Stimulated activated CD4-positive, alpha-beta T cell treated with anti-CD3 and anti-CD28 coated beads, Interleukin-15, amount 100 ng/mL, for 48 hours (primary cell): ENCODE measurements around the gene ADAMTS12.

Experiments
- DNase-seq, 2 donors: peaks; one replicate each; pipeline ENCODE4 v3.0.0-alpha.2; 2020; ENCODE audit warnings: low read depth in 2 of 2

ADAMTS12 gene

DNA sequence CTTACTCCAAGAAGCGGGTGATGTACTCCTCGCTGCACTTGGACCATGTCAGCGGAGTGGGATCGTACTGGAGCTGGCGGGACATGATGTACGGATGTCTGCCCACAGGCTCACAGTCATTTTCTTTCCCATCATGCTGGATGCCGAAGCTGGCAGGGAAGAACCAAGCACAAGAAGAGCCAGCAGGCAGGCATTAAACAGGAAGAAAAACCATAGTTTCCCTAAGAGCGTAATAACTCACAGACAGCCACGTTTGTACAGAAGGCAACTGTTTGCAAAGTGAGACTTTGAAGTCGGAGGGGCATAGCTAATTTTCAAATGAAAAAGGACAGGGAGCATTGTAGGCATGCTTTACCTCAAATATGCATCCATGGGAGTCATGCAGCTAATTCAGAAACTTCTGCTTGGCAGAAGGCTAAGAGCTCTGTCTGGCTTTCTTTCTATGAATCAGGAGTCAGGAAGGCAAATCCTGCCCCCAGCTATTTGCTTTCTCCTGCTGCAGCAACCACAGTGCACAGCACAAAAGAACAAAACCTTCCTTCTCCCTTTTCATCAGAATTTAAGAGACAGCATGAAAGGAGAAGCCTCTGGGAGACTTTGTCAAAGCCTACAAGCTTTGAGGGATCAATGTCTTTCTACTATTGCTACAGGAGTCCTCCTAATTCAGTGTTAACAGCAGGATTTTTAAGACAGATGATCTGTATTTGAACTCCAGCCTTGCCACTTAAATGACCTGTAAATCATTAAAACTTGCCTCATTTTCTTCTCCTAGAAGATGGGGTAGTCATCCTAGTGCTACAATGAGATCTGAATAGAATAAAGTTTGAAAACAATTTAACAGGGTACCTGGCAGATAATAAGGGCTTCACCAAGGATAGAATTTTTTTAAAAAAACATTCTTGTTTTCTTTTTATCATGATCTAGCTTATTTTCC, 242.0 kb downstream of the ADAMTS12 start:
- no peak for DNase-seq

DNA sequence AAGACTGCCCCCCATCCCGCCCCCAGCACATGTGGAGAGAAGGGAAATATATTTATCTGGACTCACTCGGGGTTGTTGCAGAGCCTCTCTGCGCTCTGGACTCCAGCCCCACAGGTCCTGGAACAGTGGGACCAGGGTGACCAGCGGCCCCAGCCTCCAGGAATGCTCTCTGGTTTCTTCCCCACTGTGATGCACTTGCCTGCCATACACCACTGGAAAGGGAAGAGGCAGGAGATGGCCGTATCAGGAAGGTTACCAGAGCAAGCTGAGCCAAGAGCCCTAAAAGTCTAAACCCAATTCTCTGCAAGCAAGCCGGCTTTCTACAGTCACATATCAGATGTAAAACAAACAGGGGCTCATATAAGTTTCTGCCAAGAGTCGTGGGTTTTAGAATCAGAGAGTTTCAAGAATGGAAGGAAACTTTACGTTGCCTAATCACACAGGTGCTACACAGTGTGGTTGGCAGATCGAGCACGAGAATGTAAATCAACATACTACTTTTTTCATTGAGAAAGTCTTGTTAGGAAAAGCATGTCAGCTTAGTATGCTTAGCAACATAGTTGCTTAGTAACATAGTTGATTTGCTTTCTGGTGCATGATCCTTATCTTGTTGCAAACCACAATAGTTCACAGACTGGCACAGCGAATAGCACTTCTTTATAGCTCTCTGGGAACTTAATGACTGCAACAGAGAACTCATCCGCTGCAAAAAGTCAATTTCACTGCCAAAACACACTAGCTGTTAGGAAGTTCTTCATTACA, 249.9 kb downstream of the ADAMTS12 start:
- DNase-seq, result no peak

DNA sequence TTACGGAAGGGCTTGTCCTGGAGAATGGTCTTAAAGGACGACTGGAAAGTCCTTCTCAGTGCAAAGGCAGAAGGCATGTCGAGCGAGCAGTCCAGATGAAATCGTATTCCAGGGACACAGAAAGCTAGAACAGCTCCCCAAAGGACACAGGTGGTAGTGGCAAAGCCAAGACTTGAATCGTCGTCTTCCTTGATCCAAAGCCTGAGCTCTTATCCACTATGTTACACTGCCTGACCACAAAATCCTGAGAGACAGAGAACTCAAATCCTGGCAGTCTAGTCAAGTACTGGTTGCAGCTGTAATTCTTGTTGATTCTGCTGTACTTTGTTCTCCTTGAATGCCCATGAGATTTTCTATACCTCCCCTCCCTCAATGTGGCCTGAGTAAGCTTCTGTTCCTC, 252.3 kb downstream of the ADAMTS12 start:
- no peak for DNase-seq

DNA sequence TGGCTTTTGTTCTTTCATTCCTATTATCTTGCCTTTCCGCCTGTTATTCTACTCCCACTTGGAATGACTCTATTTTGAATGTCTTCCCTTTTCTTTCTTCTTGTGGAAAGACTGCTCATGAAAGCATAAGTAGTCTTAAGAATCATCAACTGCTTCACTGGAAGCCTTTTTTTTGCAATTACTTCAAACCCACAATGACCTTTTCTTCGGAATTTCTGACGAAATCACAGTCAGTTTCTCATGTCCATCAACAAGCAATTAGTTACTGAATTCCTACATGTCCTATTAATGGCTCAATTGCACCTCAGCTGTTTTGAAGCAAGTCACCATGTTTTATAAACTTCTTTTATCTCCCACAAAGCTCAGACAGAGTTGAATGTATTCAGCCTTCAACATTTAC, 254.8 kb downstream of the ADAMTS12 start:
- DNase-seq, result no peak

DNA sequence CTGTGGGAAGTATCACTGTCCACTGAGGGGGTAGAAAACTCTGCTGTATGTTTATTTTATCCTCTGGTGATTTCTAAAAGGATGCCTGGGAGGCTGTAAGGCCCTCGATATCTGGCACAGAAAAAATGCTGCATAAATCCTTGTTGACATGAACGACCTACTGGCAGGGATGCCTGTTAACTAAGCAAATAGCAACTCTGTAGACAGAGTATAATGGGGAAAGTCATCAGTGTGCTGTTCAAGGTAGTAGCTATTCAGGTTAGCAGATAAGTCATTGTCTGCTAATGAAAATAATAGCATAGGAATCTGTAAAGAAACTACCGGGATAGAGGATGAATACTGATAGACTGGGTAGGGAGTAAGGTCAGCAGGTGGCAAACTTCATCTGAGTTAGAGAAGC, 256.2 kb downstream of the ADAMTS12 start:
- no peak for DNase-seq

DNA sequence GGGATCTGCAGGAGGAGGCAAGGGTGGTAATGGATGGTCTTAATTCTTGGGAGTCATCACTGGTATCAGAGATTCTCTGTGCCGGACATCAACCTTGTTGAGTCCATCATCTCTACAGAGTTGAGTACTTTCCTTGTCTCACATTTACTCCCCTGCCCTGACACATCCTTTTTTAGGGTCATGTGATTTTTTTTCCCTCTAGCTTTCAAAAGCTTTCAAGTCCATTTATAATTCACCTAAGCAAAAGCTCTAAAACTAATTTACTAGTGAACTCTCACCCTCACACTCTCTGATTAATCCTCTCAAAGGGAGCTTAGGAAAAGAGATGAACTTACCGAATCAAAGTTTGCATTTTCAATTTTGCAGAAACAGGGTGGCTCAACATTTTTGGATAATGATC, 258.1 kb downstream of the ADAMTS12 start:
- no peak for DNase-seq

DNA sequence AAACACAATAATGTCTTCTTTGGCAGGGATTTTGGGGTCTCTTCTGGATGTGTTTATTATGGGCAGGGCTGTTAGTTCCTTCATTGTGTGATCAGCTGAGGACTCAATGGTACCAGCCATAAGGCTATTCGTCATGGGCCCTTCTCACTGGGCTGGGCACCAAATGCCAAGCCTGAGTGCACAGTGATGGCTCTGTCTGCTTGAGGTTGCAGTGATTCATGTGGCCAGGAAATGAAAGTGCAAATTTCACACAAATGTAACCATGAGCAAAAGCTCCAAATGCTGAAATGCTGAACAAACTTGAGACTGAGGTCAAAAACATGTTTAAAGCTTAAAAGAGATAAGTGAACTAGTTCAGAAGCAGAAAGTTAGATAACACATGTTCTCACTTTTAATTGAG, 260.0 kb downstream of the ADAMTS12 start:
- DNase-seq, result no peak

- no peak for DNase-seq
These were observed 260.7 kb downstream of the ADAMTS12 start for GRCh38 chr5:33631139-33631538.

- no peak for DNase-seq
These were observed 261.8 kb downstream of the ADAMTS12 start for GRCh38 chr5:33629999-33630398.

DNA sequence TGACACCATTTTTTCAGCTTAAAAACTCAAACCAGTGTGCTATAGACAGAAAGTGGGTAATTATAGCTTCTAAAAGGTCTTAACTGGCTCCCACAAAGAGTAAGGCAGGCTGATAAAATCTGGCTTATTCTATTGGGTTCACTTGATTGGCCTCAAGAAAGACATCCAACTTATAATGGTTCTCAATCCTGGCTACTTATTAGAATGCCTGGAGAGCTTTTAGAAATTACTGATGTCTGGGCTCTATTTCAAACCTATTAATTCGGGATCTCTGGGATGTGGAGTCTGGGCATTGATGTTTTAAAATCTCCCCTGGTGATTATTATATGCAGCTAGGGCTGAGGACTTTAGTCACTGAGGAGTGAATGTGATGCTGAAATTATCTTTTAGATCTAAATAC, 263.0 kb downstream of the ADAMTS12 start:
- no peak for DNase-seq

GRCh38 chr5:33621514-33621913, 270.3 kb downstream of the ADAMTS12 start:
- DNase-seq, result no peak

DNA sequence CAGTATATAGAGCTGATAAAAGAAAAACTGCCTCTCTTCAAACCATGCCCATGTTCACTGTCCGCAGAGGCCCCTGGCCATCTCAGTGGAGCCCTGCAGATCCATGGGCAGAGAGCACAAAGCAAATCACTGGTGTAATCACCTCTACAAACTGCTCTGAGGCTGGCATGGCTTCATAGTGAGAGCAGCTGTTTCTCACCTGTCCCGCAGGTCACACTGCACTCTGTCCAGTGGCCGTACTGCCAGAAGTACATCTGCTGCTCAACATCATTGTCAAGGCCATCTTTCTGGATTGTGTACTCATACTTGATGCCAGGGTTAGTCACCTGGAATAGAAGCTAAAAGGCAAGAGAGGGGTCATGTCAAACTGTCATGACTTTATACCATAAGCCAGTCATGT, 277.8 kb downstream of the ADAMTS12 start:
- no peak for DNase-seq

- DNase-seq, result no peak
These were observed 279.4 kb downstream of the ADAMTS12 start for GRCh38 chr5:33612386-33612785.

- DNase-seq, result no peak
These were observed 279.9 kb downstream of the ADAMTS12 start for GRCh38 chr5:33611877-33612276.

DNA sequence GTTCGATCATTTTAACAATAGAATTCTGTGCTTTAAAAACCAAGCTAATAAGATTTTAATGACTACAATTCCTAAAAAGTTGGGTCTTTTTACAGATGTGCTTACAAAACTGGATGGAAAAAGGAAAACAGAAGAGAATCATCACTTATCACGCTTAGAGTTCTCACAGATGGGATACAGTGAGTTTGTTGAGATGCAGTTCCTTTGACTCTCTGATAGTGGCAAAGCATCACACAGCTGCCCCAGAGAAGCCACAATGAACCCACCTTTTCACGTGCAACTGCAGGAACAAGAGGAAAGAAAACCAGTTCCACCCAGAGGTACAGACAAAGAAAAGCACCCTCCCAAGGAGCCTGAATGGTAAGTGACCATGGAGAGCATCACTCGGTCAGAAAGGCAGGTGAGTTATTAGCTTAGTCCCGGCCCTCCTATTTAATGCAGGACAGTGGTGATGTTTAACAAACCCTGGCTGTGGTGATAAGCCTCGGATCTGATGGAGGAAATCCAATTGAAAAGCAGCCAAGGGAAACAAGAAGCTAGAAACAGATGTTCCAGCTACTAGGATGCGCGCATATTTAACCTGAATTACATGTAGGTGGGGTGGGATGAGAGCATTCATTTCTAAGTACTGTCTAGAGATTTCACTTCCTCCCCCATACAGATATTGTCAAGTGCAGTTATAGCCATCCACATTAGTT, 283.3 kb downstream of the ADAMTS12 start:
- DNase-seq, result no peak

GRCh38 chr5:33604503-33604902, 287.3 kb downstream of the ADAMTS12 start:
- no peak for DNase-seq

- no peak for DNase-seq
These were observed 289.9 kb downstream of the ADAMTS12 start for GRCh38 chr5:33601881-33602280.

GRCh38 chr5:33595303-33595702, 296.5 kb downstream of the ADAMTS12 start:
- no peak for DNase-seq

DNA sequence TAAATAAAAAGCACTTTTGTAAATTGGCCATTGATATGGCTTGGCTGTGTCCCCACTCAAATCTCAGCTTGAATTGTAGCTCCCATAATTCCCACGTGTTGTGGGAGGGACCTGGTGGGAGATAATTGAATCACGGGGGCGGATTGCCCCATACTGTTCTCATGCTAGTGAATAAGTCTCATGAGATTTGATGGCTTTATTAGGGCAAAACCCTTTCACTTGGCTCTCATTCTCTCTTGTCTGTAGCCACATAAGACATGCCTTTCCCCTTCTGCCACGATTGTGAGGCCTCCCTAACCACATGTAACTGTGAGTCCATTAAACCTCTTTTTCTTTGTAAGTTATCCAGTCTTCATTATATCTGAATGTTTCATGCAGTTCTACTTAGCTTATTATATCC, 297.8 kb downstream of the ADAMTS12 start:
- DNase-seq, result no peak

DNA sequence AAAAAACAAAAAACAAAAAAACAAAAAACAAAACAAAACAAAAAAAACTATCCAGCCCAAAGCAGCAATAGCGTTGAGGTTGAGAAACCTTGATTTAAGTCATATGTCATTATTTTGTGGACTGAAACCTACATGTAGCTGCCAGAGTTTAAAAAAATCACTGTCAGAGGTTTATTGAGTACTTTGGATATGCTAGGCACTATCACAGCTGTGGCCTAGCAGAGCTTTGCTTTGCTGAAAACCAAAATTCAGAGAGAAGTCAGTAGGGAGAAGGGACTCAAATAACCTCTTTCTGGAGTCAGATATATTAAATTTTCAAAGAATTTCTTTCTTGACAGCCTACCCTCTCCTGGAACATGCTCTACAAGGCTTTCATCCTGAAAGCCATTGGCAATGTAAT, 299.5 kb downstream of the ADAMTS12 start:
- DNase-seq, result no peak

GRCh38 chr5:33588654-33589372, 303.0 kb downstream of the ADAMTS12 start:
- DNase-seq, result peak; percentile 12 to 18

DNA sequence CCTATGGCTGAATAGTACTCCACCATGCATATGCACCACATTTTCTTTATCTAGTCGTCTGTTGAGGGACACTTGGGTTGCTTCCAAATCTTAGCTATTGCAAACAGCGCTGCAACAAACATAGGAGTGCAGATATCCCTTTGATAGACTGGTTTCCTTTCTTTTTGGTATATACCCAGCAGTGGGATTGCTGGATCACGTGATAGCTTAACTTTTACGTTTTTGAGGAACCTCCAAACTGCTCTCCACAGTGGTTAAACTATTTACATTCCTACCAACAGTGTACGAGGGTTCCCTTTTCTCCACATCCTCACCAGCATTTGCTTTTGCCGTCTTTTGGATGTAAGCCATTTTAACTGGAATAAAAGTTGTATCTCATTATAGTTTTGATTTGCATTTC, 308.5 kb downstream of the ADAMTS12 start:
- no peak for DNase-seq
